ENCODE data around the gene ADAMTS3.

ADAMTS3 gene

GRCh38 chr4:72418458-72418857 is 150.6 kb downstream of the ADAMTS3 start:
- DNase-seq (ENCODE audit: low read depth, low spot score), result no peak

DNA sequence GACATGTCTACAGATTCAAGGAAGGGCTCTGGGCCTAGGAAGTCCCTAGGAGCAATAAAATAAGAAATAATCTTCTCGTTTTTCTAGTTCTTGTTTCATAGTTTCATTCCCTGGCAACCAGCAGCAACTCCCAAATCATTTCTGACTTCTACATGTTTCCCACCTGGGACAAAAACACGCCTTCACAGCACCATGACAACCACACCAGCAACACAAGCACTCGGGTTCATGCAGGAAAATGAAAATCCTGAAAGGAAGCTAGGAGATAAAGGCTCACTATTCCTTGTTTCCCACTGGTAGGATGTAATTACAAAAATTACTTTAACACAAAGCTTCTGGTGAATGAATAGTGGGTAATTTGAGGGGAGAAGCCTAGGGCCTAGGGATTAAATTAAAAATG is 158.9 kb downstream of the ADAMTS3 start:
- no peak for DNase-seq (ENCODE audit: low read depth, low spot score)

- no peak for DNase-seq (ENCODE audit: low read depth, low spot score)
Observed at GRCh38 chr4:72408568-72408967, 160.5 kb downstream of the ADAMTS3 start.

DNA sequence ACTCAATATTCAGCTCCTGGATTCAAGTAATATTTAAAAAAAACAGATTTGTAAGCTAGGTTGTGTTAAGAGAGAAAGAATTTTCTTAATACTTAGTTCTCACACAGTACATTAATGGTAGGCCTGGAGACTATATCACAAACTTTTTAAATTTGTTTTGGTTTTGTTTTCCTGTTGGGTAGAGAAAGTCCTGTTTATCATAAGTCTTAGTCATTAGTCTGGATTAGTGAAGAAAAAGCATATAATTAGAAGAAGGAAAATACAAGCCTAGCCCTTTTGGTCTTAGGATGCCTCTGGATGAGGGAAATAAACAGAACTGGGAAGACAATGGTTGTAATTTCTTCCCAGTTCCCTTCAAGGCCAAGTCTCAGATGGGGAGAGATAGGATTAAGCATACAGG is 163.6 kb downstream of the ADAMTS3 start:
- DNase-seq (ENCODE audit: low read depth, low spot score), result no peak

DNA sequence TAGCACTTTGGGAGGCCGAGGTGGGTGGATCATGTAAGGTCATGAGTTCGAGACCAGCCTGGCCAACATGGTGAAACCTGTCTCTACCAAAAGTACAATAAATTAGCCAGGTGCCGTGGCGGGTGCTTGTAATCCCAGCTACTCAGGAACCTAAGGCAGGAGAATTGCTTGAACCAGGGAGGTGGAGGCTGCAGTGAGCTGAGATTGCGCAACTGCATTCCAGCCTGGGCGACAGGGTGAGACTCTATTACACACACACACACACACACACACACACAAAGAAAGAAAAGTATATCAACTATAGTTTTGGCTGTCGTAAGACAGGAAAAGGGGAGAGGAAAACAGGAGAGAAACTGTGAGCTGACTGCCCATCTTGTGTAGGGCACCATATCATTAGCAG is 171.7 kb downstream of the ADAMTS3 start:
- no peak for DNase-seq (ENCODE audit: low read depth, low spot score)

DNA sequence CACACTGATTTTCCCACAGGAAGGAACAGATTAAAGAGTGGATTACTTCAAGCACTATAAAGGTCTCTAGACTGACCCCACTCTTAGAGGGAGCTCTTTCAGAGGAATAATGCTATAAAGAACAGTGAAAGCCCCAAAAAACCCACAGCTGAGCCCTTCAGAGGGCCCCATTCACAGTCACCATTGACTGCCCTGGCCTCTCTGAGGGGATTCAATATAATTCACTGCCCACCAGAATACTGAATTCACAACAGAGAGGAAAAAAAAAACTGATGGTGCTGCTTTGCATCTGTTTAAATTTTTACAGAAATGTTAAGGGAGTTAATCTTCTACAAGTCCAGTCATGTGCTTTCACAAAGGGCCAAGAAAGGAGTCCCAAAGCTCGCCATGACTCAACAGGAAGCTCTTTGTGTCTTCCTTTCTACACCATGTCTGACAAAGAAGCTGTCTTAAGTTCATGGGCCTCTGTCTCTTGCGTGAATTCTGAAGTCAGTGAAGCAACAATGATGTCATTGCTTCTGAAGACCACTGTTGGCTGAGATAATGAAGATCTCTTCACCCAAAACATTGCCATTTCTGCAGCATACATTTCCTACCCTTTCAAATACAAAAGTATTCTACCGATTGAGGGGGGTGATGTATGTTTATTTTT is 174.9 kb downstream of the ADAMTS3 start:
- no peak for DNase-seq (ENCODE audit: low read depth, low spot score)

GRCh38 chr4:72391281-72391680 is 177.7 kb downstream of the ADAMTS3 start:
- no peak for DNase-seq (ENCODE audit: low read depth, low spot score)

DNA sequence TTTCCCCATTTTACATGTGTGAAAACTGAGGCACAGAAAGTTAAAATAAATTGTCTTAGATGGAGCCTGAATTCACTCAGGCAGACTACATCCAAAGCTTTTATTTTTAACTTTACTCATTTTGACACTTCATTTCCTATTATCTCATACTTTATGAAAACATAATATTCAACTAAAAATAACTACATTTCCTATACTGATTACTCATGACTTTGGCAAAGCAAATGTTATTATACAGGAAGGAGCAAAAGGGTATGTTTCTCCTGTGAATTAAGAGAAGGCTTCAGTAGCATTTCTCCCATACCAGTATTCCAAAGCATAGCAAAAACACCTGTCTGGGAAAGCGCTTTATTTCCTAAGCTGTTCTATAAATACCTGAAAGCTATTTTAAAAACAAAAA is 178.6 kb downstream of the ADAMTS3 start:
- no peak for DNase-seq (ENCODE audit: low read depth, low spot score)

DNA sequence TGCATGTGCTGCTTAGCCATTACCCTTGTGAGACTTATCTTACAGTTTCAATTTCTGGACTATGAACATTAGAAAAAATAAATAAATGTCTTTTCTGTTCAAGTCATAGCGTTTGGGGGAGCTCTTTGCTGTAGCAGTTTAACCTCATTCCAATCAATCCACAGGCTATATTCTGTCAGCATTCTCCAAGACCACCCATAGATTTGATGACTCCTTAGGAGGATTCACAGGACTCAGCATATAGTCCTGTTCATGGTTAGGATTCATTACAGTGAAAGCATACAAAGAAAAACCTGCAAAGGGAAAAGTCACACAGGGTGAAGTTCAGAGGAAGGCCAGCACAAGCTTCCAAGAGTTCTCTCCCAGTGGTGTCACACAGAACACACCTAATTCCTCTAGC is 180.5 kb downstream of the ADAMTS3 start:
- no peak for DNase-seq (ENCODE audit: low read depth, low spot score)

DNA sequence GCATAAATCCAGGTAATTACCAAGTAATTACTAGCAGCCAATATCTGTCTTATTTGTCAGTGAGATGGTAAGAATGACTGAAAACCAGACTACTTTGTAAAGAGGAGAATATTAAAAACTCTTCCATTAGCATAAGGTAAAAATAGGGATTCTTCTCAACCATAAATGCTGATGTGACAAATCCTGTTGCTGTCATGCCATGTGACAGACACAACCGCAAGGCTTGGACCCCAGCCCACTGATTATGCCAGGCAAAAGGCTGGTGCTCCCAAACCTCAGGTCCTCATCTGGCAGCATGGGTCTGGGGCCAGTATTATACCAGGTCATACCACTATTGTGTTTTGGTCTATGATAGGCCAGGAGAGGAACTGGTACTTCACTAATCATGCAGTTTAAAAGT is 181.1 kb downstream of the ADAMTS3 start:
- no peak for DNase-seq (ENCODE audit: low read depth, low spot score)

DNA sequence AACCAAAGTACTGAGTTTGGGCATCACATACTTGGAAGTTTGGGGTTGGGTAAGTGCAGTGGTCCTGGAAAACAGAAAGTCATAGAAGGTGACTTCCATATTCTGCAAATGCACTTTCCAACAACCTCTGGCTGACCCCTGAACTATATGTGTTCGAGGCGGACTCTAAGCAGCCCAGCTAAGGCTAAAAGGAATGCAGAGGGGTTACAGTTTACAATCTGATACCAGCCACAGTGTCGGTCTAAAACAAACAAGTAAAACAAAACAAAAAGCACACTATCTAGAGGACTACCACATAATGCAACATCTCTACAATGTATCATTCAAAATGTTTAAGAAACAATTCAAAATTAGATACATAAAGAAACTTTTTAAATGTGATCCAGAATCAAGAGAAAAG is 185.6 kb downstream of the ADAMTS3 start:
- no peak for DNase-seq (ENCODE audit: low read depth, low spot score)

DNA sequence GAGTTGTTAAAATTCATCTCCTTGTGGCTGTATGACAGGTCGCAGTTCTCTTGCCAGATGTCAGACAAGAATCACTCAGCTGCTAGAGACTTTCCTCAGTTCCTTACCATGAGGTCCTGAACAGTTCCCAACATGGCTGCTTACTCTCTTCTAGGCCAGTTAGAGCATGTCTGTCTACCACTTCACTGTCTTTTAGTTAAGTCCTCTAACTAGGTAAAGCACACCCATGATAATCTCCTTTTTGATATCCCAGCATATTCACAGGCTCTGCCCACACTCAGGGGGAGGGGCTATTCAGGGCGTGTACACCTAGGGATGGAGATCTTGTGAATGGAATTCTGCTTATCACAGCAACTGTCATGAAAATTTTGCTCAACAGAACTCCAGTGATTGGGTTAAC is 190.1 kb downstream of the ADAMTS3 start:
- no peak for DNase-seq (ENCODE audit: low read depth, low spot score)

- DNase-seq (ENCODE audit: low read depth, low spot score), result no peak
Observed at GRCh38 chr4:72377491-72378194, 191.4 kb downstream of the ADAMTS3 start.

DNA sequence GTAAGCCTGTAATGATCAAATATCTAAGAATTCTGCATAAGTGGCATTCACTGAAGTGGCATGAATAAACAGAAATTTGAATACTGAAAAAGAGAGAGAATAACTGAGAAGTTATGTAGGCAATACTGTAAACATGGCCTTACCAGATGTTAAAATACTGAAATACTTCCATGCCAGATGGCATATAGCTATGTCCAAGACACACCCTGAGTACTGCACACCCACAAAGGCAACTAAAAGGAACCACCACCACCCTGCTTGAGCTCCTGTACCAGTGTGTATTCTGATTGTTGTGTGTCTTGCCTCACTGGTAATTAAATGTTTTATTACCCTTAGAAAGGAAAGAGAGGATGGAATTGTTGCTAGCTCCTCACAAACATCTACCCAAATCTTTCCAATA is 192.1 kb downstream of the ADAMTS3 start:
- DNase-seq (ENCODE audit: low read depth, low spot score), result no peak

- no peak for DNase-seq (ENCODE audit: low read depth, low spot score)
Observed at GRCh38 chr4:72375073-72375736, 193.8 kb downstream of the ADAMTS3 start.

DNA sequence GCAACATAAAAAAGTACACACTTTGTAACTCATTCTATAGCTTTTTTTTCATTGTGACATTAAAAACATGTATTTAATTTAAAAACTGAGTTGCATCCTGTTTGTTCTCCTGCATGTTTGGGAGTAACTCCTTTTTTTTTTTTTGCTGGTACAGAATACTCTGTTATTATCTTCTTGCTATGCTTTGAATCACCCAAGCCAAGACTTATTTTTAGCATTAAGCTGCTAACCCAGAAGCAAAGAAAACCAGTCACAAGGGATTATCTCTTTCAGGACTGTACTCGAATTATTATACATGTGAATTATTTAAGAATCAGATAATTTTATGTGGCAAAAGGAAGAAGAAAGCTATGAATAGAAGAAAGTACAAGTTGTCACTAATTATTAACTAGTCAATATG is 194.9 kb downstream of the ADAMTS3 start:
- DNase-seq (ENCODE audit: low read depth, low spot score), result no peak

- no peak for DNase-seq (ENCODE audit: low read depth, low spot score)
Observed at GRCh38 chr4:72366601-72367000, 202.4 kb downstream of the ADAMTS3 start.

- no peak for DNase-seq (ENCODE audit: low read depth, low spot score)
Observed at GRCh38 chr4:72365981-72366380, 203.0 kb downstream of the ADAMTS3 start.

DNA sequence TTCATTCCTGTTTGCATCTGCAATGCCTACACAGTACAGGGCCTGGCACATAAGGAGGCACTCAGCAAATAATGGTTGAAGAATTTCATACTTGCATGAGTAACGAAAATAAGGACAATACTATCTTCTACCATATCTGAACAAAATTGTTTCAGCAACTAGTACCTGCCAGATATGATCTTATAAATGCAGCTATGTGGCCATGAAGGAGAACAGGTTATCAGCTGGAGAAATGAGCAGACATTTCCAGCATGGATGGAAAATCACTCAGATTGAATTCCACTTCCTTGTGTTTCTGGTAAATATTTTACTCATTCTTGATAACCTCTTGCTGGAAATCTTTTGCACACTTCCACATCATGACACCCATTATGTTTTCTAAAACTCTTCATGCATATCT is 204.0 kb downstream of the ADAMTS3 start:
- no peak for DNase-seq (ENCODE audit: low read depth, low spot score)

- no peak for DNase-seq (ENCODE audit: low read depth, low spot score)
Observed at GRCh38 chr4:72360075-72360474, 208.9 kb downstream of the ADAMTS3 start.

DNA sequence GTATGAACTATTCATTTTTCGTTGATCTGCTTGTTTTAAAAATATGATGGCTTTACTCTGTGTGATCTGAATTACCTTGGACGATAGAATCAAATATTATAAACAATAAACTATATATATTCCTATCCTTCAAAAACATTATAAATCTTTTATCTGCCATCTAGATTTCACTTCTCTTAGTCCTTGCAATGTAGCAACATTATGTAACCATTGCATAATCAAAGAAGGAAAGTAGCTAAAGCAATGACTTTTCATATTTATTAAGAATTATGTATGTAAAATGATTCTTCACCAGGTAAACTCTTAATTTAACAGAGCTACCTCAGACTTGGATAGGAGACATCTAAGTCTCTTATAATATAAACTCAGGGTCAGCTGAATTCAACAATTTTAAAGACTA is 210.5 kb downstream of the ADAMTS3 start:
- no peak for DNase-seq (ENCODE audit: low read depth, low spot score)

GRCh38 chr4:72357908-72358307 is 211.1 kb downstream of the ADAMTS3 start:
- DNase-seq (ENCODE audit: low read depth, low spot score), result no peak

DNA sequence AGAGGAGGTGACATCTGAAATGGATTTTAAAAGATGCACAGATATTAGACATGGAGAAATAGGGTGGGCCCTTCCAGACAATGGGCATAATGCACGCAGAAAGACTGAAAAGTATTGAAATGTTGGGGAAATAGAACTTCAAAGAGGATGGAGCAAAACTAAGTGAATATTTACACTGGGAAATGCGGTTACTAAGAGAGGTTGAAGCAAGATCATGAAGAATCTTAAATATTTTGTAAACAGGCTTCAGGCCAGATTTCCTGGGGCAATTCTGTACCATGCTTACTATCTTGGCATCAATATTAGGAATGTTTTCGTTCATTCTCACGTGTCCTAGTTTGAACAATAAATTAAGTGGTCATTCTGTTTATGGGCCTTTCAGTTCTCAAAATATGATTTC is 216.3 kb downstream of the ADAMTS3 start:
- no peak for DNase-seq (ENCODE audit: low read depth, low spot score)

All from iPS DF 19.7 (cell line).